ENCODE results near the gene CCL3. TPM values are rescaled to one million over a fixed set of nuclear protein-coding genes. Genes with fewer than 3 reads are reported as not detected.

CCL3 gene
- total RNA-seq, 3 donors from 2014 or later = 1.5 to 4.3 (median 4.1) TPM

GRCh38 chr17:36057911-36058310, 32.0 kb downstream of the CCL3 start:
- ATAC-seq (no peak), DNase-seq (no peak)

DNA sequence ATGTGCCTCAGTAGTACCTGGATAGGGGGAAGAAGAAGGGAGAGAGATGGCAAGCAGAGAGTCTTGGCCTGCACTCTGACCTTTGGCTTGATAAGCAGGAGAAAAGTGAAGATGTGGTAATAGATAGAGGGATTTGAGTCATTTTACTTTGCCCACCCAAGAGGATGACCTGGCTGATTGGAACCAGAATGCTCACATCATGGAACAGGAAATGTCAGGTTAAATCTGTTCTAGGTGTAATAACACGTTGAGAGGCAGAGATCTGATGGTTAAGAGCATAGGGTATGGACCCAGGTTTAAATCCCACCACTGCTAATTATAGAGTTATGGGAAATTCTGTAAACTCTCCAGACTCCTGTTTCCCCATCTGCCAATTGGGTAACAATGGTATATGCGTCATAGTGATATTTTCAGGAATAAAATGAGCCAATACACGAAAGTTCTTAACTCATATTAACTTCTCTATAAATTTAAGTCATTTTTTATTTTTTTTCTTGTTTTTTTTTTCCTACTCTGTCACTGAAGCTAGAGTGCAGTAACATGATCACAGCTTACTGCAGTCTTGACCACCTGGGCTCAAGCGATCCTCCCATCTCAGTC, 33.9 kb downstream of the CCL3 start:
- Histone ChIP-seq H3K4me1 (ENCODE audit: low read depth) (no peaks in the 10 kb centered on the region), H3K36me3 (ENCODE audit: low read depth) (no peaks in the 10 kb centered on the region), H3K9me3 (no peaks in the 10 kb centered on the region), H3K4me3 (no peak overlapping the region)
- TF ChIP-seq CTCF (IDR thresholded peaks at IDR 0.05) = no peak
- DNase-seq (no peak), ATAC-seq (no peak)
- intact Hi-C loops (cut with DNase I, micrococcal nuclease) = no loop called here

More at GRCh38 chr17:36057911-36058310, 32.0 kb downstream of the CCL3 start:
- Histone ChIP-seq H3K9me3 (no peaks in the 10 kb centered on the region), H3K4me1 (ENCODE audit: low read depth) (no peaks in the 10 kb centered on the region), H3K36me3 (ENCODE audit: low read depth) (no peaks in the 10 kb centered on the region), H3K4me3 (no peak overlapping the region)
- no peak for TF ChIP-seq CTCF (IDR thresholded peaks at IDR 0.05)
- intact Hi-C loops (cut with DNase I, micrococcal nuclease) = no loop called here

- intact Hi-C loops (cut with DNase I, micrococcal nuclease) = no loop called here
- DNase-seq (no peak), ATAC-seq (no peak)
- H3K9me3 ChIP-seq = no peaks in the 10 kb centered on the region
- no peak overlapping the region for H3K4me3 ChIP-seq
- no peaks in the 10 kb centered on the region for H3K4me1 ChIP-seq (ENCODE audit: low read depth)
- H3K36me3 ChIP-seq (ENCODE audit: low read depth) = no peaks in the 10 kb centered on the region
- no peak for TF ChIP-seq CTCF (IDR thresholded peaks at IDR 0.05)
These were observed 34.8 kb downstream of the CCL3 start for GRCh38 chr17:36055171-36055570.

GRCh38 chr17:36049643-36050042, 40.3 kb downstream of the CCL3 start:
- H3K4me3 ChIP-seq = no peak overlapping the region
- H3K4me1 ChIP-seq (ENCODE audit: low read depth) = no peaks in the 10 kb centered on the region
- DNase-seq = no peak
- peaks cover 16% of the 10 kb centered on the region for H3K9me3 ChIP-seq
- no peak for ATAC-seq
- TF ChIP-seq CTCF (IDR thresholded peaks at IDR 0.05) = no peak
- intact Hi-C loops (cut with DNase I, micrococcal nuclease) = no loop called here
- H3K36me3 ChIP-seq (ENCODE audit: low read depth) = no peaks in the 10 kb centered on the region

DNA sequence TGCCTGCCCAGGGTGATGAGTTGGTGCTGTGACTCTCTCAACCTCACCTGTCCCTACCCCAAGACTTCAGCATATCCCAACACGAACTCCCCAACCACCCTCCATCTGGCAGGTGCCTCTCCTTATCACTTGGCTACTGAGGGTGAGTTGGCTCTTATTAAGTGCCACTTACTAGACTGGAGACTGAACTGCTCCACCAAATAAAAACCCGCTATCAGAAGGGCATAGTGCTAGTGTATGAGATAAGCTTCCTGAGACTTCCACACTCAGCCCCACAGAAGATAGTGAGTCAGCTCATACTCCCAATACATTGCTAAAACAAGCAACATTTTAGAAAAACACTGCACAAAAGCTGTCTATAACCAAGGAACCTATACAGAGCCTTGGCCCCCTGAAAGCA, 41.9 kb downstream of the CCL3 start:
- intact Hi-C loops (cut with DNase I, micrococcal nuclease) = no loop called here

More for the DNA sequence above, 41.9 kb downstream of the CCL3 start:
- no peaks in the 10 kb centered on the region for H3K36me3 ChIP-seq (ENCODE audit: low read depth)
- no peak for TF ChIP-seq CTCF (IDR thresholded peaks at IDR 0.05)
- no peak overlapping the region for H3K4me3 ChIP-seq
- ATAC-seq = no peak
- peaks cover 16% of the 10 kb centered on the region for H3K9me3 ChIP-seq
- DNase-seq = no peak
- no peaks in the 10 kb centered on the region for H3K4me1 ChIP-seq (ENCODE audit: low read depth)

Other genes starting within 250 kb of the CCL3 start
- not detected for gene HEATR9, start 221.3 kb downstream of the CCL3 start, total RNA-seq
- 10 to 100 TPM in 2 of 3 donors, 1 to 10 TPM in 1; 8.4 to 20.6 (median 13.7) TPM for gene CCL5, start 209.8 kb downstream of the CCL3 start, total RNA-seq
- 1 to 10 TPM in 2 of 3 donors, not detected in 1; 1.3 to 3.1 TPM for gene RDM1, start 159.4 kb downstream of the CCL3 start, total RNA-seq
- not detected for gene LYZL6, start 146.4 kb downstream of the CCL3 start, total RNA-seq
- under 1 TPM in 2 of 3 donors, not detected in 1; 0.20 to 0.44 TPM for gene CCL16, start 108.6 kb downstream of the CCL3 start, total RNA-seq
- gene CCL14, start 103.4 kb downstream of the CCL3 start, total RNA-seq = 1 to 10 TPM; 4.0 to 7.2 (median 6.2) TPM
- 10 to 100 TPM; 19.8 to 79.4 (median 59.7) TPM for gene CCL15, start 88.6 kb downstream of the CCL3 start, total RNA-seq
- 1 to 10 TPM; 1.3 to 5.2 (median 3.3) TPM for gene CCL23, start 72.2 kb downstream of the CCL3 start, total RNA-seq
- gene CCL18, start 25.9 kb downstream of the CCL3 start, total RNA-seq = 1 to 10 TPM; 1.0 to 7.3 (median 2.3) TPM
- 1 to 10 TPM; 3.7 to 8.8 (median 4.1) TPM for gene CCL4, start 13.7 kb upstream of the CCL3 start, total RNA-seq
- 10 to 100 TPM in 2 of 3 donors, 1 to 10 TPM in 1; 8.0 to 12.9 (median 10.8) TPM for gene TBC1D3B, start 86.5 kb upstream of the CCL3 start, total RNA-seq
- 1 to 10 TPM in 1 of 3 donors, under 1 TPM in 1, not detected in 1; 0.66 to 1.4 TPM for gene CCL3L1, start 106.6 kb upstream of the CCL3 start, total RNA-seq
- gene CCL4L2, start 120.9 kb upstream of the CCL3 start, total RNA-seq = 1 to 10 TPM; 1.1 to 3.3 (median 2.9) TPM
- gene TBC1D3I, start 174.4 kb upstream of the CCL3 start, total RNA-seq = under 1 TPM; 0.54 to 0.67 (median 0.55) TPM
- 1 to 10 TPM in 1 of 3 donors, not detected in 2; 4.4 TPM for gene TBC1D3G, start 233.7 kb upstream of the CCL3 start, total RNA-seq

Measured in mucosa of descending colon (tissue), 3 donors.